Endothelial cell of umbilical vein (primary cell): ENCODE data around the gene LRRC34.

Experiments used
- CTCF ChIP-seq, 2 donors: IDR thresholded peaks; 1 replicate in 1 of 2; 2 replicates in 1 of 2; pipeline ENCODE4 v1.5.1; 2011; ENCODE audit warnings: low read length in 2 of 2, mild to moderate bottlenecking in 2 of 2, moderate library complexity in 2 of 2, control low read depth in 1 of 2, inconsistent platforms in 1 of 2, low read depth in 1 of 2; ENCODE audit not compliant: insufficient read depth in 1 of 2; ENCODE audit errors: extremely low read depth in 1 of 2
- EZH2 ChIP-seq: IDR thresholded peaks from 2 replicates; pipeline ENCODE4 v1.6.1; 2012; ENCODE audit warnings: borderline replicate concordance, low read depth, mild to moderate bottlenecking, moderate library complexity, low read length, inconsistent platforms; ENCODE audit not compliant: severe bottlenecking
- FOS ChIP-seq: IDR thresholded peaks from 2 replicates; pipeline ENCODE4 v1.6.1; 2011; ENCODE audit warnings: mild to moderate bottlenecking, low read length, moderate library complexity, borderline replicate concordance; ENCODE audit not compliant: insufficient read depth
- MAX ChIP-seq: IDR thresholded peaks from 2 replicates; pipeline ENCODE4 v1.6.1; 2011; ENCODE audit not compliant: insufficient read depth, insufficient read length
- MYC ChIP-seq: IDR thresholded peaks from one replicate; pipeline ENCODE4 v1.6.1; 2011; ENCODE audit warnings: mild to moderate bottlenecking, low read depth, low read length
- POLR2A ChIP-seq: IDR thresholded peaks from 2 replicates; pipeline ENCODE4 v1.6.1; 2012; ENCODE audit warnings: low read depth, mild to moderate bottlenecking, control low read depth, low read length
- POLR2AphosphoS5 ChIP-seq: IDR thresholded peaks from 2 replicates; pipeline ENCODE4 v1.6.1; 2012; ENCODE audit warnings: low read depth, mild to moderate bottlenecking, control low read depth, low read length, moderate library complexity; ENCODE audit not compliant: insufficient read depth

GRCh38 chr3:169787791-169788190 lies 24.9 kb downstream of the LRRC34 start:
- TF ChIP-seq EZH2: no peak
- no peak for TF ChIP-seq CTCF (IDR thresholded peaks at IDR 0.05; ENCODE audit: extremely low read depth in 1 of 2, insufficient read depth in 1 of 2, low read depth in 1 of 2, low read length in 2 of 2)
- TF ChIP-seq FOS: no peak
- TF ChIP-seq POLR2A: no peak
- no peak for TF ChIP-seq MYC
- TF ChIP-seq MAX: no peak
- TF ChIP-seq POLR2AphosphoS5: no peak
